ENCODE measurements around the gene RNASE4. TPM values are rescaled to one million over a fixed set of nuclear protein-coding genes. Genes with fewer than 3 reads are reported as not detected.
"Not testable (repeated sequence)": the region's sequence is repeated elsewhere in the genome, so short reads cannot be mapped to it uniquely, and the experiment has no call there.

Gene RNASE4
- polyA plus RNA-seq, 1 of the 3 experiments (the other 2 are of a cell fraction), result 11.6 TPM

GRCh38 chr14:20726121-20726520 lies 41.8 kb downstream of the RNASE4 start:
- H3K79me2 ChIP-seq (ENCODE audit: insufficient read depth); H3K4me3 ChIP-seq (ENCODE audit: low read depth in 2 of 2, low read length in 1 of 2); H3K4me2 ChIP-seq; H3K9me2 ChIP-seq; POLR2A ChIA-PET; H4K20me1 ChIP-seq (ENCODE audit: insufficient read depth); H3K36me3 ChIP-seq (replicated peaks in 1 of 2; ENCODE audit: control insufficient read depth in 1 of 2, insufficient read depth in 2 of 2, low read length in 1 of 2); H3K9me3 ChIP-seq; CTCF ChIA-PET; H2AFZ ChIP-seq (ENCODE audit: low read depth); H3F3A ChIP-seq (replicated peaks; ENCODE audit: insufficient read depth); H3K27ac ChIP-seq (ENCODE audit: low read depth in 2 of 2, low read length in 1 of 2); H3K9ac ChIP-seq; H3K4me1 ChIP-seq (ENCODE audit: control insufficient read depth in 1 of 2, insufficient read depth in 2 of 2, low read depth in 1 of 2, low read length in 1 of 2); DNase-seq: not testable (repeated sequence)
- H3K27me3 ChIP-seq (ENCODE audit: insufficient read depth), result peaks cover 53% of the 10 kb centered on the region
- 12% methylated on average over 3 of the region's 3 CpGs for WGBS (ENCODE audit: low lambda C conversion rate)

GRCh38 chr14:20726531-20726930 lies 42.2 kb downstream of the RNASE4 start:
- Histone ChIP-seq H3K4me2 (no peak overlapping the region), H3K27me3 (ENCODE audit: insufficient read depth) (peaks cover 49% of the 10 kb centered on the region), H3K4me3 (ENCODE audit: low read depth in 2 of 2, low read length in 1 of 2) (no peak overlapping the region), H3K9me2 (no peaks in the 10 kb centered on the region), H3K27ac (ENCODE audit: low read depth in 2 of 2, low read length in 1 of 2) (no peak overlapping the region), H3F3A (replicated peaks; ENCODE audit: insufficient read depth) (no peaks in the 10 kb centered on the region), H3K9me3 (no peaks in the 10 kb centered on the region), H2AFZ (ENCODE audit: low read depth) (no peak overlapping the region), H3K9ac (no peak overlapping the region), H3K79me2 (ENCODE audit: insufficient read depth) (no peaks in the 10 kb centered on the region), H4K20me1 (ENCODE audit: insufficient read depth) (no peaks in the 10 kb centered on the region), H3K4me1 (ENCODE audit: control insufficient read depth in 1 of 2, insufficient read depth in 2 of 2, low read depth in 1 of 2, low read length in 1 of 2) (no peaks in the 10 kb centered on the region), H3K36me3 (replicated peaks in 1 of 2; ENCODE audit: control insufficient read depth in 1 of 2, insufficient read depth in 2 of 2, low read length in 1 of 2) (no peaks in the 10 kb centered on the region)
- CTCF ChIA-PET, result no interaction called here
- POLR2A ChIA-PET, result no interaction called here
- WGBS (ENCODE audit: low lambda C conversion rate), result 0% methylated on average over 1 of the region's 1 CpG
- no peak for DNase-seq
- TF ChIP-seq CHD2 (IDR thresholded peaks at IDR 0.05; ENCODE audit: low read length, partially characterized antibody), result no peak
- TF ChIP-seq PBX3 (IDR thresholded peaks at IDR 0.05), result no peak
- no peak for TF ChIP-seq ELF1 (IDR thresholded peaks at IDR 0.05)

GRCh38 chr14:20730891-20731290 lies 46.5 kb downstream of the RNASE4 start:
- H3K4me2 ChIP-seq, result no peak overlapping the region
- POLR2A ChIA-PET, result no interaction called here
- no peak overlapping the region for H3K4me3 ChIP-seq (ENCODE audit: low read depth in 2 of 2, low read length in 1 of 2)
- H3K27ac ChIP-seq (ENCODE audit: low read depth in 2 of 2, low read length in 1 of 2), result no peak overlapping the region
- no peaks in the 10 kb centered on the region for H3K9me2 ChIP-seq
- H3F3A ChIP-seq (replicated peaks; ENCODE audit: insufficient read depth), result no peaks in the 10 kb centered on the region
- no peaks in the 10 kb centered on the region for H3K4me1 ChIP-seq (ENCODE audit: control insufficient read depth in 1 of 2, insufficient read depth in 2 of 2, low read depth in 1 of 2, low read length in 1 of 2)
- H3K36me3 ChIP-seq (replicated peaks in 1 of 2; ENCODE audit: control insufficient read depth in 1 of 2, insufficient read depth in 2 of 2, low read length in 1 of 2), result no peaks in the 10 kb centered on the region
- 7% methylated on average over 6 of the region's 6 CpGs for WGBS (ENCODE audit: low lambda C conversion rate)
- TF ChIP-seq GABPA (IDR thresholded peaks at IDR 0.05; ENCODE audit: low read depth) (no peak), POLR2AphosphoS5 (IDR thresholded peaks at IDR 0.05; ENCODE audit: low read depth, low read length) (no peak), SMC3 (IDR thresholded peaks at IDR 0.05; ENCODE audit: low read depth, low read length) (no peak), CHD2 (IDR thresholded peaks at IDR 0.05; ENCODE audit: low read length, partially characterized antibody) (no peak), RFX5 (IDR thresholded peaks at IDR 0.05; ENCODE audit: low read length) (no peak), YY1 (IDR thresholded peaks at IDR 0.05; ENCODE audit: low read depth) (no peak), MAX (IDR thresholded peaks at IDR 0.05; ENCODE audit: low read depth) (no peak), IRF3 (IDR thresholded peaks at IDR 0.05; ENCODE audit: low read depth, low read length) (no peak), JUND (IDR thresholded peaks at IDR 0.05) (no peak), SIN3A (IDR thresholded peaks at IDR 0.05; ENCODE audit: borderline replicate concordance, low read depth, low read length) (no peak), RXRA (IDR thresholded peaks at IDR 0.05; ENCODE audit: borderline replicate concordance, low read depth) (no peak), USF1 (IDR thresholded peaks at IDR 0.05; ENCODE audit: borderline replicate concordance, low read depth) (no peak), ELF1 (IDR thresholded peaks at IDR 0.05) (no peak)
- H3K27me3 ChIP-seq (ENCODE audit: insufficient read depth), result peaks cover 13% of the 10 kb centered on the region; the same call in 1 of the 2 replicates
- no peak for DNase-seq
- H3K9ac ChIP-seq, result no peak overlapping the region
- H3K79me2 ChIP-seq (ENCODE audit: insufficient read depth), result no peaks in the 10 kb centered on the region
- H2AFZ ChIP-seq (ENCODE audit: low read depth), result no peak overlapping the region
- no peaks in the 10 kb centered on the region for H3K9me3 ChIP-seq
- no peaks in the 10 kb centered on the region for H4K20me1 ChIP-seq (ENCODE audit: insufficient read depth)
- CTCF ChIA-PET, result interaction anchor here (0.6 kb wide), 1 partner anchor 1571 kb away, joined by 3 read pairs; no protein-coding TSS in a partner anchor
